ENCODE results near the gene BMAL1.

DNA sequence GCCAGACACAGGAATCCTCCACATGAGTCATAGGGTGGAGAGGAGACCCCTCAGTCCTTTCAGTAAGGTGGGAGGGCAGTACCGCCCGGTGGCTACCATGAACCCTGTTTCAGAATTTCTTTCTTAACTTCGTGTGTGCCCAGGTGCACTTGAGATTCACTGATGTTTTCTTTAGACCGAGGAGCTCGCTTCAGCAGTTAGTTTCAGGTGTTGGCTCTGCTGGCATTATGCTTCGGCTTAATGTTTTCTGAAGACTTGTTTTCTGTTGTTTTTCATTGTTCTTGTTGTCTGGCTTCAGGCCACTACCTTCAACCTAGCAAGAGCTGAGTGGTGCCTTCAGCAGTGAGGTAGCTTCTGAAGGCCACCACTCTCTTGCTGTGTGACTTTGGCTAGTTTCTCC is 71.5 kb downstream of the BMAL1 start:
- TF ChIP-seq, protein P1, sequence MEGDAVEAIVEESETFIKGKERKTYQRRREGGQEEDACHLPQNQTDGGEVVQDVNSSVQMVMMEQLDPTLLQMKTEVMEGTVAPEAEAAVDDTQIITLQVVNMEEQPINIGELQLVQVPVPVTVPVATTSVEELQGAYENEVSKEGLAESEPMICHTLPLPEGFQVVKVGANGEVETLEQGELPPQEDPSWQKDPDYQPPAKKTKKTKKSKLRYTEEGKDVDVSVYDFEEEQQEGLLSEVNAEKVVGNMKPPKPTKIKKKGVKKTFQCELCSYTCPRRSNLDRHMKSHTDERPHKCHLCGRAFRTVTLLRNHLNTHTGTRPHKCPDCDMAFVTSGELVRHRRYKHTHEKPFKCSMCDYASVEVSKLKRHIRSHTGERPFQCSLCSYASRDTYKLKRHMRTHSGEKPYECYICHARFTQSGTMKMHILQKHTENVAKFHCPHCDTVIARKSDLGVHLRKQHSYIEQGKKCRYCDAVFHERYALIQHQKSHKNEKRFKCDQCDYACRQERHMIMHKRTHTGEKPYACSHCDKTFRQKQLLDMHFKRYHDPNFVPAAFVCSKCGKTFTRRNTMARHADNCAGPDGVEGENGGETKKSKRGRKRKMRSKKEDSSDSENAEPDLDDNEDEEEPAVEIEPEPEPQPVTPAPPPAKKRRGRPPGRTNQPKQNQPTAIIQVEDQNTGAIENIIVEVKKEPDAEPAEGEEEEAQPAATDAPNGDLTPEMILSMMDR (IDR thresholded peaks at IDR 0.05; ENCODE audit: low read length): no peak
- TF ChIP-seq EZH2 (IDR thresholded peaks at IDR 0.05; ENCODE audit: borderline replicate concordance, low read length): no peak

Data from OCI-LY1 (cell line).